IMR-90 (cell line): ENCODE measurements around the gene GALNT16. TPM values are rescaled to one million over a fixed set of nuclear protein-coding genes. Genes with fewer than 3 reads are reported as not detected.
A peak's percentile ranks its signal among the peaks of the same experiment; 100 is the strongest.

Experiments used
- ATAC-seq: fragments of 200-7000 bp; cut with Tn5 transposase; 2 replicates; pipeline ENCODE4 v1.9.1; 2020; ENCODE audit warnings: low read depth, mild to moderate bottlenecking, moderate library complexity
- BruUV-seq: library from RNA; stranded (reverse); fragments of 400-500 nt; replicated peaks from 2 replicates; lab custom pipeline; 2021; lab: Mats Ljungman, UMichigan
- CTCF ChIA-PET: fragments of 300-600 bp; formaldehyde crosslinking; extraction: SDS; loops from one replicate; lab custom pipeline; 2021; ENCODE audit warnings: antibody characterized with exemption; lab: Yijun Ruan, JAX
- POLR2A ChIA-PET: fragments of 300-600 bp; sonication (Branson Sonifier 250); formaldehyde crosslinking; loops from one replicate; lab custom pipeline; 2022; ENCODE audit warnings: antibody characterized with exemption; ENCODE audit not compliant: unreplicated experiment; lab: Charles Lee
- DNase-seq: peaks from one replicate; pipeline ENCODE4 v3.0.0; 2013
- H2AFZ ChIP-seq: replicated peaks from 2 replicates; pipeline ENCODE3; 2013; ENCODE audit warnings: low read length, mild to moderate bottlenecking; ENCODE audit not compliant: poor library complexity
- H2AK5ac ChIP-seq: 2 replicates; pipeline ENCODE4 v1.6.1; 2013; ENCODE audit warnings: low read depth, low read length, inconsistent platforms
- H2AK9ac ChIP-seq: replicated peaks from 2 replicates; pipeline ENCODE3; 2013; ENCODE audit warnings: mild to moderate bottlenecking, low read depth, low read length, moderate library complexity; ENCODE audit not compliant: poor library complexity
- H2BK120ac ChIP-seq: 2 replicates; pipeline ENCODE4 v1.6.1; 2013; ENCODE audit warnings: low read depth, low read length, inconsistent platforms
- H2BK15ac ChIP-seq: 3 replicates; pipeline ENCODE4 v1.6.1; 2013; ENCODE audit warnings: low read depth, low read length, inconsistent platforms
- H2BK20ac ChIP-seq: 2 replicates; pipeline ENCODE4 v1.6.1; 2013; ENCODE audit warnings: low read depth, mild to moderate bottlenecking, inconsistent platforms, low read length, moderate library complexity
- H2BK5ac ChIP-seq: 2 replicates; pipeline ENCODE4 v1.6.1; 2013; ENCODE audit warnings: mild to moderate bottlenecking, low read depth, low read length, inconsistent platforms; ENCODE audit not compliant: poor library complexity, severe bottlenecking
- H3K14ac ChIP-seq: replicated peaks from 2 replicates; pipeline ENCODE4 v1.6.1; 2013; ENCODE audit warnings: low read depth, low read length, inconsistent platforms
- H3K18ac ChIP-seq: 2 replicates; pipeline ENCODE4 v1.6.1; 2013; ENCODE audit warnings: low read depth, low read length, control low read depth
- H3K23ac ChIP-seq: 2 replicates; pipeline ENCODE4 v1.6.1; 2013; ENCODE audit warnings: low read depth, low read length, inconsistent platforms
- H3K27ac ChIP-seq: 2 replicates; pipeline ENCODE4 v1.5.1; 2013; ENCODE audit warnings: mild to moderate bottlenecking, control low read depth, low read length; ENCODE audit not compliant: insufficient read depth
- H3K27me3 ChIP-seq: 2 replicates; pipeline ENCODE4 v1.6.1; 2013; ENCODE audit warnings: low read length; ENCODE audit not compliant: control insufficient read depth, insufficient read depth
- H3K36me3 ChIP-seq: 2 replicates; pipeline ENCODE4 v1.6.1; 2013; ENCODE audit warnings: low read length, mixed read lengths; ENCODE audit not compliant: control insufficient read depth, insufficient read depth
- H3K4ac ChIP-seq: 2 replicates; pipeline ENCODE4 v1.6.1; 2013; ENCODE audit warnings: low read depth, low read length, inconsistent platforms
- H3K4me1 ChIP-seq: 2 replicates; pipeline ENCODE4 v1.6.1; 2013; ENCODE audit warnings: low read length, mixed read lengths; ENCODE audit not compliant: control insufficient read depth, insufficient read depth
- H3K4me2 ChIP-seq: 2 replicates; pipeline ENCODE4 v1.6.1; 2013; ENCODE audit warnings: low read depth, mild to moderate bottlenecking, control low read depth, low read length, moderate library complexity
- H3K4me3 ChIP-seq: 2 replicates; pipeline ENCODE4 v1.5.1; 2013; ENCODE audit warnings: low read depth, mild to moderate bottlenecking, control low read depth, low read length, moderate library complexity; ENCODE audit not compliant: insufficient read depth
- H3K56ac ChIP-seq: 2 replicates; pipeline ENCODE4 v1.6.1; 2013; ENCODE audit warnings: low read length, inconsistent platforms; ENCODE audit not compliant: insufficient read depth; ENCODE audit errors: extremely low read depth
- H3K79me1 ChIP-seq, 2 experiments: 2 replicates each; pipeline ENCODE4 v1.6.1; 2013; ENCODE audit warnings: low read length in 2 of 2, inconsistent platforms in 1 of 2, low read depth in 1 of 2
- H3K9ac ChIP-seq: 2 replicates; pipeline ENCODE4 v1.6.1; 2013; ENCODE audit warnings: low read depth, low read length, control low read depth
- H3K9me1 ChIP-seq: 2 replicates; pipeline ENCODE4 v1.6.1; 2013; ENCODE audit warnings: low read length, inconsistent platforms; ENCODE audit not compliant: insufficient read depth
- H3K9me3 ChIP-seq: 2 replicates; pipeline ENCODE4 v1.6.1; 2013; ENCODE audit warnings: low read length; ENCODE audit not compliant: control insufficient read depth, insufficient read depth
- H4K20me1 ChIP-seq: 2 replicates; pipeline ENCODE4 v1.6.1; 2013; ENCODE audit warnings: low read length, inconsistent platforms; ENCODE audit not compliant: insufficient read depth
- H4K5ac ChIP-seq: 2 replicates; pipeline ENCODE4 v1.6.1; 2013; ENCODE audit warnings: mild to moderate bottlenecking, low read depth, low read length, control low read depth
- H4K8ac ChIP-seq, 2 experiments: 2 replicates each; pipeline ENCODE4 v1.6.1; 2013; ENCODE audit warnings: low read depth in 2 of 2, low read length in 2 of 2, control low read depth in 1 of 2, inconsistent platforms in 1 of 2
- H4K91ac ChIP-seq: 2 replicates; pipeline ENCODE4 v1.6.1; 2013; ENCODE audit warnings: low read depth, low read length, inconsistent platforms; ENCODE audit not compliant: insufficient read depth
- CHD1 ChIP-seq: IDR thresholded peaks from 2 replicates; pipeline ENCODE4 v1.6.1; 2012; ENCODE audit warnings: low read depth, low read length, improper control_type of control experiment
- CTCF ChIP-seq: conservative IDR thresholded peaks from 2 replicates; pipeline ENCODE4 v1.5.1; 2012; ENCODE audit warnings: mild to moderate bottlenecking, low read depth, low read length, improper control_type of control experiment
- ELK1 ChIP-seq: fragments of 150-350 bp; IDR thresholded peaks from 2 replicates; pipeline ENCODE4 v1.6.1; 2016; ENCODE audit warnings: low read depth, mild to moderate bottlenecking, low read length, moderate library complexity, borderline replicate concordance
- FOS ChIP-seq: fragments of 150-350 bp; IDR thresholded peaks from 2 replicates; pipeline ENCODE4 v1.6.1; 2016; ENCODE audit warnings: low read depth, low read length
- MAFK ChIP-seq: IDR thresholded peaks from 2 replicates; pipeline ENCODE4 v1.6.1; 2012; ENCODE audit warnings: low read depth, low read length, improper control_type of control experiment
- MAZ ChIP-seq: IDR thresholded peaks from 2 replicates; pipeline ENCODE4 v1.6.1; 2012; ENCODE audit warnings: low read depth, mild to moderate bottlenecking, low read length, improper control_type of control experiment, moderate library complexity, borderline replicate concordance
- NFE2L2 ChIP-seq: fragments of 150-350 bp; IDR thresholded peaks from 2 replicates; pipeline ENCODE4 v1.6.1; 2016; ENCODE audit warnings: low read depth, mild to moderate bottlenecking, low read length
- POLR2A ChIP-seq: IDR thresholded peaks from 2 replicates; pipeline ENCODE4 v1.6.1; 2012; ENCODE audit warnings: mild to moderate bottlenecking, low read depth, low read length
- RAD21 ChIP-seq: IDR thresholded peaks from 2 replicates; pipeline ENCODE4 v1.6.1; 2012; ENCODE audit warnings: low read length, improper control_type of control experiment
- RCOR1 ChIP-seq: IDR thresholded peaks from 2 replicates; pipeline ENCODE4 v1.6.1; 2012; ENCODE audit warnings: mild to moderate bottlenecking, low read length, improper control_type of control experiment; ENCODE audit not compliant: insufficient replicate concordance
- RFX5 ChIP-seq: IDR thresholded peaks from 2 replicates; pipeline ENCODE4 v1.8.0; 2012; ENCODE audit warnings: low read depth, mild to moderate bottlenecking, low read length, moderate library complexity
- whole genome bisulfite sequencing, 2 experiments: methylation state at CpG; one replicate each; pipeline versions ENCODE4 v1.1.5 to v1.1.7; 2013; ENCODE audit warnings: missing lambda C conversion rate in 2 of 2; ENCODE audit not compliant: insufficient read length in 1 of 2; ENCODE audit errors: extremely low coverage in 2 of 2; 5-methylcytosine and 5-hydroxymethylcytosine counted together
- dilution Hi-C: fragments of 300-500 bp; cut with HindIII; formaldehyde crosslinking; loops from one replicate; pipeline ENCODE4 v1.14.3; 2018; ENCODE audit warnings: low sequenced_read_pairs; ENCODE audit not compliant: unreplicated experiment
- in situ Hi-C: fragments of 300-500 bp; cut with MboI; formaldehyde crosslinking; loops from 3 replicates; pipeline ENCODE4 v1.14.3; 2019; ENCODE audit warnings: low sequenced_read_pairs, inconsistent platforms, mixed read lengths
- intact Hi-C: fragments of 100-400 bp; cut with micrococcal nuclease; formaldehyde crosslinking; loops from 2 replicates; pipeline ENCODE4 v1.10.0; 2022
- polyA plus RNA-seq, 3 experiments: library from polyadenylated mRNA; depleted of rRNA; stranded (reverse); fragments of >200 nt; gene quantifications; 2 replicates each; pipeline ENCODE4 v1.2.3, GENCODE V29; 2012; ENCODE audit warnings: low replicate concordance in 1 of 3
- total RNA-seq: library from RNA; depleted of rRNA; stranded (reverse); fragments of >200 nt; gene quantifications from 2 replicates; pipeline ENCODE4 v1.2.3, GENCODE V29; 2012
- TF ChIP-seq, protein P1 (sequence below): fragments of 150-350 bp; IDR thresholded peaks from 2 replicates; pipeline ENCODE4 v1.6.1; 2017; ENCODE audit warnings: mild to moderate bottlenecking, antibody characterized with exemption, low read length, low read depth

The GALNT16 gene
- total and polyA plus RNA-seq, 2 of the 4 experiments (the other 2 are of a cell fraction) = 0.36 to 1.5 TPM

DNA sequence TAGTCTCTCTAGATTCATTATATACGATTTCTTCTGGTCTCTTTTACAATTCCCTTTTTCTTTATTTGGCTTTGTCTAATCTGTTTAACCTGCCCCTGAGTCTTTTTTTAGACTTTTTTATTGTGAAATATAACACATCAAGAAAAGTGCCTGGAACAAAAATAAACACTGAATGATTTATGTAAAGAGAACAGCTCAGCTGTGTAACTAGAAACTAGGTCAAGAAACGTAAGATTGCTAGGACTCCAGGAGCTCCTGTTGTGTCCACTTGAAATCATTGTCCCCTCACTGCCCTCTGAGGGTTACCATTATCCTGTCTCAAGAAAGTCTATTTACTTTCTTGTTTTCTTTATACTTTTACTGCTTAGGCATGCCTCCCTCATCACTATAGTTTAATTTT lies 45.6 kb upstream of the GALNT16 start:
- Histone ChIP-seq H3K4me2 (no peak overlapping the region), H3K18ac (no peak overlapping the region), H3K9me3 (no peaks in the 10 kb centered on the region), H3K4me1 (no peaks in the 10 kb centered on the region), H4K8ac (no peak overlapping the region), H2BK20ac (no peak overlapping the region), H3K4me3 (no peak overlapping the region), H2AK9ac (no peak overlapping the region), H2BK15ac (no peak overlapping the region), H4K20me1 (no peaks in the 10 kb centered on the region), H3K9me1 (no peaks in the 10 kb centered on the region), H3K27ac (no peak overlapping the region), H4K91ac (no peak overlapping the region), H3K4ac (no peak overlapping the region), H3K23ac (no peak overlapping the region), H2AK5ac (no peak overlapping the region), H2BK120ac (no peak overlapping the region), H3K27me3 (no peaks in the 10 kb centered on the region), H3K79me1 (no peaks in the 10 kb centered on the region; a peak in 1 of 4 replicates), H3K36me3 (peaks cover 5% of the 10 kb centered on the region; the same call in 1 of the 2 replicates), H3K56ac (no peak overlapping the region), H3K9ac (no peak overlapping the region), H4K5ac (no peak overlapping the region), H3K14ac (no peak overlapping the region), H2BK5ac (no peak overlapping the region), H2AFZ (no peak overlapping the region)
- intact Hi-C loops = no loop called here
- no CpG with 5 or more reads among the region's 2 CpGs for whole genome bisulfite sequencing, 2 experiments
- DNase-seq = peak; percentile 34
- ChIA-PET POLR2A (no interaction called here), CTCF (interaction anchor here (0.6 kb wide), 2 partner anchors 28 to 83 kb away, joined by 3 to 5 read pairs; no protein-coding TSS in a partner anchor)
- dilution Hi-C loops = no loop called here
- in situ Hi-C loops = no loop called here
- no TSS peak for BruUV-seq
- no peak for TF ChIP-seq CTCF
- TF ChIP-seq, protein P1, sequence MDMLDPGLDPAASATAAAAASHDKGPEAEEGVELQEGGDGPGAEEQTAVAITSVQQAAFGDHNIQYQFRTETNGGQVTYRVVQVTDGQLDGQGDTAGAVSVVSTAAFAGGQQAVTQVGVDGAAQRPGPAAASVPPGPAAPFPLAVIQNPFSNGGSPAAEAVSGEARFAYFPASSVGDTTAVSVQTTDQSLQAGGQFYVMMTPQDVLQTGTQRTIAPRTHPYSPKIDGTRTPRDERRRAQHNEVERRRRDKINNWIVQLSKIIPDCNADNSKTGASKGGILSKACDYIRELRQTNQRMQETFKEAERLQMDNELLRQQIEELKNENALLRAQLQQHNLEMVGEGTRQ = no peak
- no peak for TF ChIP-seq RFX5
- no peak for TF ChIP-seq RCOR1
- no peak for TF ChIP-seq POLR2A
- TF ChIP-seq FOS = no peak
- TF ChIP-seq CHD1 = no peak
- no peak for TF ChIP-seq RAD21
- no peak for TF ChIP-seq MAZ
- TF ChIP-seq ELK1 = no peak
- TF ChIP-seq MAFK = no peak
- no peak for TF ChIP-seq NFE2L2
- no peak for ATAC-seq
